Thoracic aorta endothelial cell (primary cell): ENCODE measurements around the gene THOP1. TPM values are rescaled to one million over a fixed set of nuclear protein-coding genes. Genes with fewer than 3 reads are reported as not detected.

ENCODE experiments used
- total RNA-seq: library from RNA; depleted of rRNA; stranded (reverse); fragments of >200 nt; gene quantifications from 2 replicates; pipeline ENCODE4 v1.2.3, GENCODE V29; 2012

The THOP1 gene
- total RNA-seq = 110 and 146 TPM in 2 replicates

DNA sequence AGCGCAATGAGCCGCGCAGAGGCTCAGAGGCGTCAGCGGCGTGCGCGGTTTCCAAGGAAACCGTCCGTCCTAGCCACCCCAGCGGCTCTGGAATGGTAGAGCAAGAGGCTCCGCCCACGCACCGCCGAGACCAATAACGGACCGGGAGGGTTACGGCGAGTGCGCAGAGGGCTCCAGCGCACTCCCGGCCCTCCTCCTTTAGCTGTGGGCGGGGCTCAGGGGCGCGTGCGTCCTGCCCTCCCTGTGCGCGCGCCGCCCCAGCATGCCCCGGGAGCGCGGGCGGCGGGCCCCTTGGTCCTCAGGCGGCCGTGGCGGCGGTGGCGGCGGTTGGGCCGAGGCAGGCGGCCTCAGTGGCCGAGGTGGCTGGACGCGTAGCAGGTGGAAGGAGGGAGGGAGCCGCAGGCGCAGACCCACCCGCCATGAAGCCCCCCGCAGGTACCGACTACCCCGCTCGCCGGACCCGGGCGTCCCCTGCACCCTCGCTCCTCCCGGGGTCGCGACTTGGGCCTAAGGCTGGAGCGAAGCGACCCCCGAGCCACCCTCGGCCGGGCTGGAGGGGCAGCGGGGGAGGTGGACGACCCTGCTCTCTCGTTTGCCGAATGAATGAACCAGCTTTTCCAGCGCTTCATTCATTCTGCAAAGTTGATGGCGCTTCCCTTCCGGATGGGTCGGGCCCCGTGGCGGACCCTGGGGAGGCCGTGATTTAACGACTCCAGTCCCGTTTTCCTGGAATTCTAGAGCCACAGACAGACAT, at the start of gene THOP1:
THOP1 (plus strand) TSS at position 260 of the 754 bp plus-strand sequence; CDS start at position 420, 160 bp downstream.

GRCh38 chr19:2739602-2740313, 45.5 kb upstream of the THOP1 start, which contains the start of gene SLC39A3:
SLC39A3 (minus strand) TSS chr19:2740017; CDS start chr19:2737257, 2,760 bp downstream.

DNA sequence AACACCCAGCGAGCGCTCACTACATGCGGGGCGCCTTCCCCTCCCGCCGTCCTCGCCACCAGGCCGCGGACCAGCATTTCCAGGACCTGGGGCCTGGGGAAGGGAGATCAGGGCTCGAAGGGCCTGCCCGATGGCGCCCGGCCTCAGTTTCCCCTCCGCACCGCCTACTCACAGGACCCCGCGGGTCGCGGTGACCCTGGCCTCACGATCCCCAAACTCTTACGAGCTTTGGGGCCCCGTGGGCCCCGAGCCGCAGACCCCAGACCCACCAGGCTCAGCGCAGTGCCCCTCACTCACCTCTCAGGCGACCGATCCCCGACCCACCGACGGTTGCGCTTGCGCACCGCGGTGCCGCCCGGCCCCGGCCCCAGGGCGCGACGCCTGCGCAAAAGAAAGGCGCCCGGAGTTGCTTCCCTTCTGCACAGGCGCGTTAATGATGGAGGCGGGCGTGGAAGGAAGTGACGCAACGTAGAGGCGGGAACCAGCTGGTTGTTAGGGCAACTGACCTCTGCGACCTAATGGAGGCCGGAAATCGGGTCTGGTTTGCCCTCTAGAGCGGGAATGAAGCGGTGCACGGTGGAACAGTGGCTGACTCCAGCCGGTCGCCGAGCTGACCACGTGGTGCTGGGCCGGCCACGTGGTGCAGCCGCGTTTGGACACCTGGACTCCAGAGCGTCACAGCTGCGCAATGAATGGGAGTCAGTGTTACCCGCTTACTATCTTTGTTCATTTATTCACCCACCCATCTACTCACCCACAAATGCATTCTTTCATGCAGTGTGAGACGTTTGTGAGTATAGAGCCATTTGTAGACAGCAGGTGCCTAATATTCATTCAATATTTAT, 2.1 kb upstream of the THOP1 start, which contains the start of gene SGTA:
SGTA (minus strand) TSS at position 338 of the 845 bp plus-strand sequence. CDS start 14,205 bp downstream, outside the sequence.

GRCh38 chr19:2819540-2820111, 34.3 kb downstream of the THOP1 start, which contains the start of gene ZNF554:
ZNF554 (plus strand) TSS chr19:2819868; CDS start chr19:2820072, 204 bp downstream.

DNA sequence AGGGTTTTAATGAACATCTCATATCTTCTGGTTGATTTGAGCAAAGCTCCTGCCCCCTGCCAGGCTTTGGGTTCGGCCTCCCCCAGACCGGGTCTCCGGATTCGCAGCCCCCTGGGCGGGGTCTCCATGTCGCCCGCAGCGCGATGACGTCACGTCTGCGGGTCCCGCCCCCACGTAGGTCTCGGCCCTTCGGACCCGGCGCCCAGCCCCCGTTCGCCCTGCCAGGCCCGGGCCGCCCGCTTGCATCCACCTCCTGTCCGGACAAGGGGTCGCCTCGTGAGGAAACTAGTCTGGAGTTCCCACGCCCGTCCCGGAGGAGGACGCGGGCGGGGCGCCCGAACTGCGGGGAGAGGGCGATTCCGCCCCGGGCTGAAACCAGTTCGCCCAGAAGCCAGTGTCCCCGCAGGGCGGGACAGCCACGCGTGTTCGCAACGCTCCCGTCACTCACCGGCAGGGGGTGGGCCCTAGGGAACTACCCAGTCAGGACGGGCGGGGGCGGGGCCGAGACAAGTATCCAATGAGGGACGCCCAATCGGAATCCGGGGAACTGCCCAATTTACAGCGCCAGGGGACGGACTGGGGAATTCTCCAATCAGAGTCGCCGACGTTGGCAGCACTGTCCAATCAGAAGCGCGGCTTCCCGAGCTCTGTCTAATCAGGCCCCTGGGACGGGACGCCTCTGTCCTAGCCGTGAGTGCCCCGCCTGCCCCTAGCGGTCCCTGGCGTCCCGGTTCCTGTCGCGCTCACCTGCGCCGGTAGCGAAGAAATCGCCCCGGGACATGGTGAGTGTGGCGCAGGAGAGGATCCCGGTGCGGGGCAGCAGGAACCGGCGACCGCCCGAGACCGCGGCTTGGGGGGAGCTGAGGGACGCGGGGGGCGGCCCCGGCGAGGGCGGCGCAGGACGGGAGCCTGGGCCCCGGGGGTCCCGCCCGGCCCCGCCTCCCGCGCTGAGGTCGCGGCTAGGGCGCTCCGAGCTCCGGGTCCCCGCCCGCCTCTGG, 55.8 kb downstream of the THOP1 start, which contains the start of gene ZNF555:
ZNF555 (plus strand) TSS at position 682 of the 998 bp plus-strand sequence; CDS start at position 780, 98 bp downstream.

Other genes starting within 250 kb of the THOP1 start
- 0.22 and 0.27 TPM in 2 replicates for gene GNG7, start 82.8 kb upstream of the THOP1 start, total RNA-seq
- gene DIRAS1, start 64.1 kb upstream of the THOP1 start, total RNA-seq = 0.13 and 0.14 TPM in 2 replicates
- gene SLC39A3, start 45.5 kb upstream of the THOP1 start, total RNA-seq = 18.9 and 24.3 TPM in 2 replicates
- gene SGTA, start 2.2 kb upstream of the THOP1 start, total RNA-seq = 68.1 and 68.2 TPM in 2 replicates
- 2.0 and 3.5 TPM in 2 replicates for gene ZNF554, start 34.4 kb downstream of the THOP1 start, total RNA-seq
- 6.0 TPM in 2 replicates for gene ZNF555, start 56.0 kb downstream of the THOP1 start, total RNA-seq
- gene ZNF556, start 81.8 kb downstream of the THOP1 start, total RNA-seq = not detected in 2 replicates
- gene ZNF57, start 115.4 kb downstream of the THOP1 start, total RNA-seq = 3.9 and 5.6 TPM in 2 replicates
- 5.0 and 5.6 TPM in 2 replicates for gene ZNF77, start 159.5 kb downstream of the THOP1 start, total RNA-seq
- 0.93 and 1.6 TPM in 2 replicates for gene TLE6, start 192.1 kb downstream of the THOP1 start, total RNA-seq
- gene TLE2, start 243.8 kb downstream of the THOP1 start, total RNA-seq = 12.3 and 13.7 TPM in 2 replicates